OCI-LY1 (cell line): ENCODE measurements around the gene TMCC1.

Experiments
- CTCF ChIP-seq: fragments of 200-600 bp; sonication (generic), shearing (Covaris generic); IDR thresholded peaks from 2 replicates; pipeline ENCODE4 v1.5.1; 2017; ENCODE audit warnings: mild to moderate bottlenecking, antibody characterized with exemption, low read length, moderate library complexity, mixed read lengths
- EZH2 ChIP-seq: fragments of 200-600 bp; sonication (generic), shearing (Covaris generic); IDR thresholded peaks from 2 replicates; pipeline ENCODE4 v1.8.0; 2017; ENCODE audit warnings: borderline replicate concordance, mixed run types, mild to moderate bottlenecking, antibody characterized with exemption, low read length, moderate library complexity, mixed read lengths

GRCh38 chr3:129937717-129938116 lies 44.2 kb upstream of the TMCC1 start:
- no peak for TF ChIP-seq CTCF
- TF ChIP-seq EZH2: no peak
